ENCODE results near the gene GABRG3. TPM values are rescaled to one million over a fixed set of nuclear protein-coding genes. Genes with fewer than 3 reads are reported as not detected.

Gene GABRG3
- polyA plus RNA-seq, 1 donor (not counting 4 experiments of a cell fraction or from before 2014, with no cell fraction given): not detected

GRCh38 chr15:27094235-27094634 lies 123.3 kb downstream of the GABRG3 start:
- no peaks in the 10 kb centered on the region for H3K4me1 ChIP-seq (ENCODE audit: control insufficient read depth, extremely low read depth, insufficient read depth, low read length)
- dilution Hi-C loops (cut with MboI; ENCODE audit: extremely low pct_ligation_motif_present, low sequenced_read_pairs): no loop called here
- FAIRE-seq (no peak), DNase-seq (ENCODE audit: low read depth, low spot score) (no peak)
- no peaks in the 10 kb centered on the region for H3K27me3 ChIP-seq (ENCODE audit: control insufficient read depth, extremely low read depth, insufficient read depth, low read length)
- TF ChIP-seq, protein P1, sequence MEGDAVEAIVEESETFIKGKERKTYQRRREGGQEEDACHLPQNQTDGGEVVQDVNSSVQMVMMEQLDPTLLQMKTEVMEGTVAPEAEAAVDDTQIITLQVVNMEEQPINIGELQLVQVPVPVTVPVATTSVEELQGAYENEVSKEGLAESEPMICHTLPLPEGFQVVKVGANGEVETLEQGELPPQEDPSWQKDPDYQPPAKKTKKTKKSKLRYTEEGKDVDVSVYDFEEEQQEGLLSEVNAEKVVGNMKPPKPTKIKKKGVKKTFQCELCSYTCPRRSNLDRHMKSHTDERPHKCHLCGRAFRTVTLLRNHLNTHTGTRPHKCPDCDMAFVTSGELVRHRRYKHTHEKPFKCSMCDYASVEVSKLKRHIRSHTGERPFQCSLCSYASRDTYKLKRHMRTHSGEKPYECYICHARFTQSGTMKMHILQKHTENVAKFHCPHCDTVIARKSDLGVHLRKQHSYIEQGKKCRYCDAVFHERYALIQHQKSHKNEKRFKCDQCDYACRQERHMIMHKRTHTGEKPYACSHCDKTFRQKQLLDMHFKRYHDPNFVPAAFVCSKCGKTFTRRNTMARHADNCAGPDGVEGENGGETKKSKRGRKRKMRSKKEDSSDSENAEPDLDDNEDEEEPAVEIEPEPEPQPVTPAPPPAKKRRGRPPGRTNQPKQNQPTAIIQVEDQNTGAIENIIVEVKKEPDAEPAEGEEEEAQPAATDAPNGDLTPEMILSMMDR (optimal IDR thresholded peaks at IDR 0.05 in 1 of 3, IDR thresholded peaks at IDR 0.05 in 1 of 3, conservative IDR thresholded peaks at IDR 0.05 in 1 of 3; ENCODE audit: extremely low read depth in 1 of 3, insufficient read depth in 2 of 3, low read length in 3 of 3): no peak
- no peak for TF ChIP-seq EZH2 (IDR thresholded peaks at IDR 0.05; ENCODE audit: low read length)
- no peaks in the 10 kb centered on the region for H3K36me3 ChIP-seq (ENCODE audit: control insufficient read depth in 2 of 2, extremely low read depth in 1 of 2, insufficient read depth in 2 of 2, low read length in 2 of 2)
- H3K9ac ChIP-seq (ENCODE audit: control insufficient read depth, extremely low read depth, insufficient read depth, low read length): no peak overlapping the region
- peaks cover 4% of the 10 kb centered on the region for H3K9me3 ChIP-seq (ENCODE audit: control insufficient read depth, low read depth, low read length)
- H3K79me2 ChIP-seq (ENCODE audit: control insufficient read depth, insufficient read depth, low read length): no peaks in the 10 kb centered on the region
- H3K9me1 ChIP-seq (ENCODE audit: control insufficient read depth, extremely low read depth, insufficient read depth, low read length): no peaks in the 10 kb centered on the region
- no peak overlapping the region for H3K27ac ChIP-seq (ENCODE audit: control insufficient read depth, insufficient read depth, low read length)
- H2AFZ ChIP-seq (ENCODE audit: control insufficient read depth, low read length): no peak overlapping the region
- H3K4me2 ChIP-seq (ENCODE audit: control insufficient read depth, extremely low read depth, insufficient read depth, low read depth, low read length): no peak overlapping the region
- no peaks in the 10 kb centered on the region for H4K20me1 ChIP-seq (ENCODE audit: control insufficient read depth, extremely low read depth, insufficient read depth, low read length)
- no peak overlapping the region for H3K4me3 ChIP-seq (ENCODE audit: control insufficient read depth in 2 of 3, extremely low read depth in 1 of 3, insufficient read depth in 2 of 3, low read depth in 1 of 3, low read length in 3 of 3)

- no peaks in the 10 kb centered on the region for H4K20me1 ChIP-seq (ENCODE audit: control insufficient read depth, extremely low read depth, insufficient read depth, low read length)
- no peaks in the 10 kb centered on the region for H3K9me1 ChIP-seq (ENCODE audit: control insufficient read depth, extremely low read depth, insufficient read depth, low read length)
- DNase-seq (ENCODE audit: low read depth, low spot score): no peak
- no peak overlapping the region for H2AFZ ChIP-seq (ENCODE audit: control insufficient read depth, low read length)
- H3K36me3 ChIP-seq (ENCODE audit: control insufficient read depth in 2 of 2, extremely low read depth in 1 of 2, insufficient read depth in 2 of 2, low read length in 2 of 2): no peaks in the 10 kb centered on the region
- no peak for FAIRE-seq
- dilution Hi-C loops (cut with MboI; ENCODE audit: extremely low pct_ligation_motif_present, low sequenced_read_pairs): no loop called here
- no peak for TF ChIP-seq EZH2 (IDR thresholded peaks at IDR 0.05; ENCODE audit: low read length)
- TF ChIP-seq, protein P1 (optimal IDR thresholded peaks at IDR 0.05 in 1 of 3, IDR thresholded peaks at IDR 0.05 in 1 of 3, conservative IDR thresholded peaks at IDR 0.05 in 1 of 3; ENCODE audit: extremely low read depth in 1 of 3, insufficient read depth in 2 of 3, low read length in 3 of 3): no peak
- H3K27ac ChIP-seq (ENCODE audit: control insufficient read depth, insufficient read depth, low read length): no peak overlapping the region
- H3K27me3 ChIP-seq (ENCODE audit: control insufficient read depth, extremely low read depth, insufficient read depth, low read length): no peaks in the 10 kb centered on the region
- H3K4me2 ChIP-seq (ENCODE audit: control insufficient read depth, extremely low read depth, insufficient read depth, low read depth, low read length): no peak overlapping the region
- H3K9me3 ChIP-seq (ENCODE audit: control insufficient read depth, low read depth, low read length): peaks cover 4% of the 10 kb centered on the region
- H3K4me3 ChIP-seq (ENCODE audit: control insufficient read depth in 2 of 3, extremely low read depth in 1 of 3, insufficient read depth in 2 of 3, low read depth in 1 of 3, low read length in 3 of 3): no peak overlapping the region
- H3K79me2 ChIP-seq (ENCODE audit: control insufficient read depth, insufficient read depth, low read length): no peaks in the 10 kb centered on the region
- H3K9ac ChIP-seq (ENCODE audit: control insufficient read depth, extremely low read depth, insufficient read depth, low read length): no peak overlapping the region
- H3K4me1 ChIP-seq (ENCODE audit: control insufficient read depth, extremely low read depth, insufficient read depth, low read length): no peaks in the 10 kb centered on the region
Measured at GRCh38 chr15:27095886-27096624, 125.1 kb downstream of the GABRG3 start.
